Activated naive CD4-positive, alpha-beta T cell treated with Interleukin-2 at 50 U/mL for 16 hours (primary cell): Measurements from ENCODE around the gene CCDC144A.
"Not testable (repeated sequence)": the region's sequence is repeated elsewhere in the genome, so short reads cannot be mapped to it uniquely, and the experiment has no call there.

Source experiments
- DNase-seq: peaks from one replicate; pipeline ENCODE4 v3.0.0-alpha.2; 2020

Gene CCDC144A

GRCh38 chr17:16751224-16751923 is 61.3 kb downstream of the CCDC144A start:
- peak; percentile 3 for DNase-seq

- DNase-seq: not testable (repeated sequence)
Observed at GRCh38 chr17:16751924-16752287, 61.9 kb downstream of the CCDC144A start.

- not testable (repeated sequence) for DNase-seq
Observed at GRCh38 chr17:16757520-16757919, 67.5 kb downstream of the CCDC144A start.

- not testable (repeated sequence) for DNase-seq
Observed at GRCh38 chr17:16758177-16758576, 68.1 kb downstream of the CCDC144A start.

GRCh38 chr17:16768290-16769175 is 78.5 kb downstream of the CCDC144A start:
- DNase-seq: not testable (repeated sequence)

GRCh38 chr17:16772394-16773145 is 82.5 kb downstream of the CCDC144A start:
- not testable (repeated sequence) for DNase-seq

- DNase-seq: not testable (repeated sequence)
Observed at GRCh38 chr17:16773146-16773522, 83.1 kb downstream of the CCDC144A start.

- not testable (repeated sequence) for DNase-seq
Observed at GRCh38 chr17:16787851-16788250, 97.8 kb downstream of the CCDC144A start.

- not testable (repeated sequence) for DNase-seq
Observed at GRCh38 chr17:16788889-16789536, 99.0 kb downstream of the CCDC144A start.

GRCh38 chr17:16789622-16790021 is 99.6 kb downstream of the CCDC144A start:
- not testable (repeated sequence) for DNase-seq

- not testable (repeated sequence) for DNase-seq
Observed at GRCh38 chr17:16790313-16790871, 100.4 kb downstream of the CCDC144A start.

GRCh38 chr17:16794215-16794614 is 104.2 kb downstream of the CCDC144A start:
- DNase-seq: not testable (repeated sequence)

GRCh38 chr17:16795894-16796293 is 105.9 kb downstream of the CCDC144A start:
- DNase-seq: not testable (repeated sequence)

GRCh38 chr17:16804851-16805250 is 114.8 kb downstream of the CCDC144A start:
- not testable (repeated sequence) for DNase-seq

- not testable (repeated sequence) for DNase-seq
Observed at GRCh38 chr17:16806599-16806998, 116.6 kb downstream of the CCDC144A start.

- DNase-seq: not testable (repeated sequence)
Observed at GRCh38 chr17:16807620-16808019, 117.6 kb downstream of the CCDC144A start.

GRCh38 chr17:16810236-16810635 is 120.2 kb downstream of the CCDC144A start:
- DNase-seq: not testable (repeated sequence)

- not testable (repeated sequence) for DNase-seq
Observed at GRCh38 chr17:16812126-16812525, 122.1 kb downstream of the CCDC144A start.

GRCh38 chr17:16814439-16814838 is 124.4 kb downstream of the CCDC144A start:
- no peak for DNase-seq

- DNase-seq: no peak
Observed at GRCh38 chr17:16817201-16817600, 127.2 kb downstream of the CCDC144A start.

- not testable (repeated sequence) for DNase-seq
Observed at GRCh38 chr17:16817940-16818339, 127.9 kb downstream of the CCDC144A start.

GRCh38 chr17:16818340-16818739 is 128.3 kb downstream of the CCDC144A start:
- DNase-seq: no peak
